HepG2 (cell line): ENCODE data around the gene NLRC5. TPM values are rescaled to one million over a fixed set of nuclear protein-coding genes. Genes with fewer than 3 reads are reported as not detected.

ENCODE experiments used
- BORCS8-MEF2B ChIP-seq: sonication (generic); formaldehyde crosslinking; IDR thresholded peaks from 2 replicates; pipeline ENCODE4 v1.8.0; 2022; ENCODE audit warnings: mild to moderate bottlenecking, missing genetic modification reagents
- GABPB1 ChIP-seq: IDR thresholded peaks from 2 replicates; pipeline ENCODE4 v1.6.1; 2016; ENCODE audit warnings: mild to moderate bottlenecking, missing genetic modification reagents, moderate library complexity, missing compliant biosample characterization
- JUNB ChIP-seq: sonication (generic); formaldehyde crosslinking; IDR thresholded peaks from 2 replicates; pipeline ENCODE4 v1.8.0; 2022; ENCODE audit warnings: missing genetic modification reagents, mild to moderate bottlenecking, borderline replicate concordance
- KAT8 ChIP-seq: IDR thresholded peaks from 2 replicates; pipeline ENCODE4 v1.6.1; 2016; ENCODE audit warnings: missing genetic modification reagents, missing compliant biosample characterization
- KLF15 ChIP-seq: sonication (generic); formaldehyde crosslinking; IDR thresholded peaks from 2 replicates; pipeline ENCODE4 v1.8.1; 2023; ENCODE audit warnings: borderline replicate concordance, mild to moderate bottlenecking, inconsistent platforms, missing genetic modification reagents, mixed read lengths
- POLR2A ChIP-seq, 2 experiments: IDR thresholded peaks; 2 replicates each; pipeline ENCODE4 v1.6.1; 2011; ENCODE audit warnings: low read depth in 2 of 2, low read length in 2 of 2, mild to moderate bottlenecking in 1 of 2, moderate library complexity in 1 of 2; ENCODE audit not compliant: insufficient read depth in 1 of 2
- SP5 ChIP-seq: IDR thresholded peaks from 2 replicates; pipeline ENCODE4 v1.6.1; 2016; ENCODE audit warnings: low read depth, borderline replicate concordance
- TBX2 ChIP-seq: sonication (generic); formaldehyde crosslinking; IDR thresholded peaks from 2 replicates; pipeline ENCODE4 v1.5.0; 2020; ENCODE audit warnings: missing genetic modification reagents, mild to moderate bottlenecking, borderline replicate concordance
- TCF12 ChIP-seq, 2 experiments: fragments of 450-650 bp in 1 of 2; sonication (generic) in 1 of 2; formaldehyde crosslinking in 1 of 2; IDR thresholded peaks; 2 replicates each; pipeline versions ENCODE4 v1.6.1 to v1.8.0; 2017 to 2022; ENCODE audit warnings: antibody characterized with exemption in 1 of 2, mild to moderate bottlenecking in 1 of 2, missing genetic modification reagents in 1 of 2, moderate library complexity in 1 of 2
- YEATS4 ChIP-seq: sonication (generic); formaldehyde crosslinking; IDR thresholded peaks from 2 replicates; pipeline ENCODE4 v1.4.0; 2020; ENCODE audit warnings: missing genetic modification reagents, borderline replicate concordance
- ZNF225 ChIP-seq: sonication (generic); formaldehyde crosslinking; IDR thresholded peaks from 2 replicates; pipeline ENCODE4 v1.4.0; 2020; ENCODE audit warnings: mild to moderate bottlenecking, missing genetic modification reagents
- ZNF484 ChIP-seq: sonication (generic); formaldehyde crosslinking; IDR thresholded peaks from 2 replicates; pipeline ENCODE4 v1.5.1; 2020; ENCODE audit warnings: mild to moderate bottlenecking, low read depth, missing genetic modification reagents, borderline replicate concordance
- ZNF687 ChIP-seq: sonication (generic); formaldehyde crosslinking; IDR thresholded peaks from 2 replicates; pipeline ENCODE4 v1.5.1; 2020; ENCODE audit warnings: mild to moderate bottlenecking, missing genetic modification reagents, moderate library complexity
- polyA plus RNA-seq, 8 experiments: library from polyadenylated mRNA; depleted of rRNA in 3 of 8; stranded (reverse) in 7 of 8; unstranded in 1 of 8; fragments of >200 nt; fragmentation: Illumina TruSeq in 4 of 8; extraction: Trizol in 4 of 8; gene quantifications; 2 replicates each; pipeline versions ENCODE4 v1.2.1 to v1.2.3, GENCODE V29; 2011 to 2016; ENCODE audit warnings: low read depth in 4 of 8, missing spikeins in 1 of 8, mixed read lengths in 1 of 8; ENCODE audit not compliant: insufficient read depth in 1 of 8
- total RNA-seq, 5 experiments: library from RNA; depleted of rRNA; stranded (reverse); fragments of >200 nt; fragmentation: Illumina TruSeq; extraction: Trizol; gene quantifications; 2 replicates each; pipeline ENCODE4 v1.2.3, GENCODE V29; 2016; ENCODE audit warnings: low read depth in 1 of 5
- TF ChIP-seq, protein P1 (sequence below): sonication (generic); formaldehyde crosslinking; IDR thresholded peaks from 2 replicates; pipeline ENCODE4 v1.9.0; 2021; ENCODE audit warnings: mild to moderate bottlenecking, missing genetic modification reagents
- TF ChIP-seq, protein P2 (sequence below): sonication (generic); formaldehyde crosslinking; IDR thresholded peaks from 2 replicates; pipeline ENCODE4 v1.5.0; 2020; ENCODE audit warnings: mild to moderate bottlenecking, missing genetic modification reagents

Gene NLRC5
- total and polyA plus RNA-seq, 2 of the 13 experiments (the other 11 are each of a cell fraction or from before 2014, with no cell fraction given) = 6.3 to 12.7 TPM

- TF ChIP-seq ZNF484 (CRISPR knock-in tag) = no peak
- TF ChIP-seq YEATS4 (CRISPR knock-in tag) = peak; percentile 57; the same call in 1 of the 2 replicates
- TF ChIP-seq, protein P1, sequence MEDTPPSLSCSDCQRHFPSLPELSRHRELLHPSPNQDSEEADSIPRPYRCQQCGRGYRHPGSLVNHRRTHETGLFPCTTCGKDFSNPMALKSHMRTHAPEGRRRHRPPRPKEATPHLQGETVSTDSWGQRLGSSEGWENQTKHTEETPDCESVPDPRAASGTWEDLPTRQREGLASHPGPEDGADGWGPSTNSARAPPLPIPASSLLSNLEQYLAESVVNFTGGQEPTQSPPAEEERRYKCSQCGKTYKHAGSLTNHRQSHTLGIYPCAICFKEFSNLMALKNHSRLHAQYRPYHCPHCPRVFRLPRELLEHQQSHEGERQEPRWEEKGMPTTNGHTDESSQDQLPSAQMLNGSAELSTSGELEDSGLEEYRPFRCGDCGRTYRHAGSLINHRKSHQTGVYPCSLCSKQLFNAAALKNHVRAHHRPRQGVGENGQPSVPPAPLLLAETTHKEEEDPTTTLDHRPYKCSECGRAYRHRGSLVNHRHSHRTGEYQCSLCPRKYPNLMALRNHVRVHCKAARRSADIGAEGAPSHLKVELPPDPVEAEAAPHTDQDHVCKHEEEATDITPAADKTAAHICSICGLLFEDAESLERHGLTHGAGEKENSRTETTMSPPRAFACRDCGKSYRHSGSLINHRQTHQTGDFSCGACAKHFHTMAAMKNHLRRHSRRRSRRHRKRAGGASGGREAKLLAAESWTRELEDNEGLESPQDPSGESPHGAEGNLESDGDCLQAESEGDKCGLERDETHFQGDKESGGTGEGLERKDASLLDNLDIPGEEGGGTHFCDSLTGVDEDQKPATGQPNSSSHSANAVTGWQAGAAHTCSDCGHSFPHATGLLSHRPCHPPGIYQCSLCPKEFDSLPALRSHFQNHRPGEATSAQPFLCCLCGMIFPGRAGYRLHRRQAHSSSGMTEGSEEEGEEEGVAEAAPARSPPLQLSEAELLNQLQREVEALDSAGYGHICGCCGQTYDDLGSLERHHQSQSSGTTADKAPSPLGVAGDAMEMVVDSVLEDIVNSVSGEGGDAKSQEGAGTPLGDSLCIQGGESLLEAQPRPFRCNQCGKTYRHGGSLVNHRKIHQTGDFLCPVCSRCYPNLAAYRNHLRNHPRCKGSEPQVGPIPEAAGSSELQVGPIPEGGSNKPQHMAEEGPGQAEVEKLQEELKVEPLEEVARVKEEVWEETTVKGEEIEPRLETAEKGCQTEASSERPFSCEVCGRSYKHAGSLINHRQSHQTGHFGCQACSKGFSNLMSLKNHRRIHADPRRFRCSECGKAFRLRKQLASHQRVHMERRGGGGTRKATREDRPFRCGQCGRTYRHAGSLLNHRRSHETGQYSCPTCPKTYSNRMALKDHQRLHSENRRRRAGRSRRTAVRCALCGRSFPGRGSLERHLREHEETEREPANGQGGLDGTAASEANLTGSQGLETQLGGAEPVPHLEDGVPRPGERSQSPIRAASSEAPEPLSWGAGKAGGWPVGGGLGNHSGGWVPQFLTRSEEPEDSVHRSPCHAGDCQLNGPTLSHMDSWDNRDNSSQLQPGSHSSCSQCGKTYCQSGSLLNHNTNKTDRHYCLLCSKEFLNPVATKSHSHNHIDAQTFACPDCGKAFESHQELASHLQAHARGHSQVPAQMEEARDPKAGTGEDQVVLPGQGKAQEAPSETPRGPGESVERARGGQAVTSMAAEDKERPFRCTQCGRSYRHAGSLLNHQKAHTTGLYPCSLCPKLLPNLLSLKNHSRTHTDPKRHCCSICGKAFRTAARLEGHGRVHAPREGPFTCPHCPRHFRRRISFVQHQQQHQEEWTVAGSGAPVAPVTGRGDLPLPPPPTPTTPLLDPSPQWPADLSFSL (CRISPR knock-in tag) = no peak
- no peak for TF ChIP-seq JUNB (CRISPR knock-in tag)
- TF ChIP-seq, protein P2, sequence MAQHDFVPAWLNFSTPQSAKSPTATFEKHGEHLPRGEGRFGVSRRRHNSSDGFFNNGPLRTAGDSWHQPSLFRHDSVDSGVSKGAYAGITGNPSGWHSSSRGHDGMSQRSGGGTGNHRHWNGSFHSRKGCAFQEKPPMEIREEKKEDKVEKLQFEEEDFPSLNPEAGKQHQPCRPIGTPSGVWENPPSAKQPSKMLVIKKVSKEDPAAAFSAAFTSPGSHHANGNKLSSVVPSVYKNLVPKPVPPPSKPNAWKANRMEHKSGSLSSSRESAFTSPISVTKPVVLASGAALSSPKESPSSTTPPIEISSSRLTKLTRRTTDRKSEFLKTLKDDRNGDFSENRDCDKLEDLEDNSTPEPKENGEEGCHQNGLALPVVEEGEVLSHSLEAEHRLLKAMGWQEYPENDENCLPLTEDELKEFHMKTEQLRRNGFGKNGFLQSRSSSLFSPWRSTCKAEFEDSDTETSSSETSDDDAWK (CRISPR knock-in tag) = no peak
- TF ChIP-seq ZNF687 (CRISPR knock-in tag) = peak; percentile 96
- TF ChIP-seq GABPB1 = peak; percentile 68; the same call in 1 of the 2 replicates
- peak; percentile 73 for TF ChIP-seq KAT8 (CRISPR knock-in tag)
- TF ChIP-seq TBX2 (CRISPR knock-in tag) = peak; percentile 90
- no peak for TF ChIP-seq TCF12 (IDR thresholded peaks at IDR 0.05)
- TF ChIP-seq TCF12 (CRISPR knock-in tag; IDR thresholded peaks at IDR 0.05) = no peak
- peak; percentile 71; the same call in 1 of the 2 replicates for TF ChIP-seq BORCS8-MEF2B (CRISPR knock-in tag)
- peak in 1 of 2 experiments; percentile 60; a peak in 2 of 4 replicates for TF ChIP-seq POLR2A (IDR thresholded peaks at IDR 0.05; ENCODE audit: insufficient read depth in 1 of 2, low read depth in 2 of 2, low read length in 2 of 2)
- peak; percentile 96 for TF ChIP-seq ZNF225 (CRISPR knock-in tag)
- no peak for TF ChIP-seq SP5 (CRISPR knock-in tag)
- TF ChIP-seq KLF15 (CRISPR knock-in tag) = peak; percentile 46; the same call in 1 of the 2 replicates
These were observed at the start of gene NLRC5 (continued) for GRCh38 chr16:56988948-56989945.
